D721Med (cell line): ENCODE measurements around the gene KLHL5.

ENCODE experiments used
- DNase-seq: peaks from one replicate; pipeline ENCODE4 v3.0.0; 2011; ENCODE audit warnings: low spot score; ENCODE audit not compliant: insufficient read length
- FAIRE-seq: peaks from 2 replicates; lab custom pipeline; 2011; peaks lifted over from hg19 to GRCh38; lab: Jason Lieb, UNC
- TF ChIP-seq, protein P1 (sequence below): IDR thresholded peaks from 2 replicates; pipeline ENCODE4 v1.5.1; 2012; ENCODE audit warnings: mild to moderate bottlenecking, control low read depth; ENCODE audit not compliant: insufficient read depth; ENCODE audit errors: missing control alignments

KLHL5 gene, protein sequence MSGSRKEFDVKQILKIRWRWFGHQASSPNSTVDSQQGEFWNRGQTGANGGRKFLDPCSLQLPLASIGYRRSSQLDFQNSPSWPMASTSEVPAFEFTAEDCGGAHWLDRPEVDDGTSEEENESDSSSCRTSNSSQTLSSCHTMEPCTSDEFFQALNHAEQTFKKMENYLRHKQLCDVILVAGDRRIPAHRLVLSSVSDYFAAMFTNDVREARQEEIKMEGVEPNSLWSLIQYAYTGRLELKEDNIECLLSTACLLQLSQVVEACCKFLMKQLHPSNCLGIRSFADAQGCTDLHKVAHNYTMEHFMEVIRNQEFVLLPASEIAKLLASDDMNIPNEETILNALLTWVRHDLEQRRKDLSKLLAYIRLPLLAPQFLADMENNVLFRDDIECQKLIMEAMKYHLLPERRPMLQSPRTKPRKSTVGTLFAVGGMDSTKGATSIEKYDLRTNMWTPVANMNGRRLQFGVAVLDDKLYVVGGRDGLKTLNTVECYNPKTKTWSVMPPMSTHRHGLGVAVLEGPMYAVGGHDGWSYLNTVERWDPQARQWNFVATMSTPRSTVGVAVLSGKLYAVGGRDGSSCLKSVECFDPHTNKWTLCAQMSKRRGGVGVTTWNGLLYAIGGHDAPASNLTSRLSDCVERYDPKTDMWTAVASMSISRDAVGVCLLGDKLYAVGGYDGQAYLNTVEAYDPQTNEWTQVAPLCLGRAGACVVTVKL

GRCh38 chr4:39062094-39062769 is at the start of gene KLHL5:
Gene KLHL5 (plus strand): TSS chr4:39062232. CDS start chr4:39062653, 421 bp downstream.
- no peak for DNase-seq
- TF ChIP-seq, protein P1, sequence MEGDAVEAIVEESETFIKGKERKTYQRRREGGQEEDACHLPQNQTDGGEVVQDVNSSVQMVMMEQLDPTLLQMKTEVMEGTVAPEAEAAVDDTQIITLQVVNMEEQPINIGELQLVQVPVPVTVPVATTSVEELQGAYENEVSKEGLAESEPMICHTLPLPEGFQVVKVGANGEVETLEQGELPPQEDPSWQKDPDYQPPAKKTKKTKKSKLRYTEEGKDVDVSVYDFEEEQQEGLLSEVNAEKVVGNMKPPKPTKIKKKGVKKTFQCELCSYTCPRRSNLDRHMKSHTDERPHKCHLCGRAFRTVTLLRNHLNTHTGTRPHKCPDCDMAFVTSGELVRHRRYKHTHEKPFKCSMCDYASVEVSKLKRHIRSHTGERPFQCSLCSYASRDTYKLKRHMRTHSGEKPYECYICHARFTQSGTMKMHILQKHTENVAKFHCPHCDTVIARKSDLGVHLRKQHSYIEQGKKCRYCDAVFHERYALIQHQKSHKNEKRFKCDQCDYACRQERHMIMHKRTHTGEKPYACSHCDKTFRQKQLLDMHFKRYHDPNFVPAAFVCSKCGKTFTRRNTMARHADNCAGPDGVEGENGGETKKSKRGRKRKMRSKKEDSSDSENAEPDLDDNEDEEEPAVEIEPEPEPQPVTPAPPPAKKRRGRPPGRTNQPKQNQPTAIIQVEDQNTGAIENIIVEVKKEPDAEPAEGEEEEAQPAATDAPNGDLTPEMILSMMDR: no peak
- FAIRE-seq: no peak

GRCh38 chr4:39014028-39014427 is 48.0 kb upstream of the KLHL5 start:
- TF ChIP-seq, protein P1: no peak
- FAIRE-seq: no peak

DNA sequence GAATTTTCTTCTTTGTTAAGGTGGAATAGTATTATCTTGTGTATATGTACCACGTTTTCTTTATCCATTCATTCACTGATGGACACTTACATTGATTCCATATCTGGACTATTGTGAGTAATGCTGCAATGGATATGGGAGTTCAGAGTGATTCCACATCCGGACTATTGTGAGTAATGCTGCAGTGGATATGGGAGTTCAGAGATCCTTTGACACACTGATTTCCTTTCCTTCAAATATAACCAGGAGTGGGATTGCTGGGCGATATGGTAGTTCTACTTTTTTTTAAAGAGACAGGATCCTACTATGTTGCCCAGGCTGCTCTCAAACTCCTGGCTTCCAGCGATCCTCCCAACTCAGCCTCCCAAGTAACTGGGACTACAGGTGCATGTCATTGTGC is 41.9 kb upstream of the KLHL5 start:
- FAIRE-seq (no peak), DNase-seq (no peak)
- TF ChIP-seq, protein P1: no peak

More at GRCh38 chr4:39014028-39014427, 48.0 kb upstream of the KLHL5 start:
- no peak for DNase-seq

DNA sequence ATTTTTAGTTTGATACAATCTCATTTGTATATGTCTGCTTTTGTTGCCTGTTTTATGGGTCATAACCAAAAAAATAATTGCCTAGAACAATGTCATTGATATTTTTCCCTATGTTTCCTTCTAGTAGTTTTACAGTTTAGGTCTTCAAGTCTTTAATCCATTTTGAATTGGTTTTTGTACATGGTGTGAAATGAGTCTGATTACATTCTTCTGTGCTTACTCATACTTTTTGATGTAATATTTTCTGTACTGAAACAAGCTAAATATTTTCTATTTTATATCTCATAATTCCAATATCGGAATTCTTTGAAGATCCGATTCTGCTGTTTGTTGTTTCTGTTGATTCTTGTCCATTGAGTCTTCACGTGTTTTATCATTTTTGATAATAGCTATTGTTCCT is 40.4 kb upstream of the KLHL5 start:
- TF ChIP-seq, protein P1: no peak
- FAIRE-seq: no peak
- DNase-seq: no peak

- TF ChIP-seq, protein P1: no peak
- DNase-seq (no peak), FAIRE-seq (no peak)
Observed at GRCh38 chr4:39022241-39022640, 39.8 kb upstream of the KLHL5 start.

- TF ChIP-seq, protein P1: no peak
Observed at GRCh38 chr4:39023059-39023458, 39.0 kb upstream of the KLHL5 start.

More at GRCh38 chr4:39023059-39023458, 39.0 kb upstream of the KLHL5 start:
- FAIRE-seq: no peak
- no peak for DNase-seq
